Neural crest cell (in vitro differentiated cells): Measurements from ENCODE around the gene TGFB2. TPM values are rescaled to one million over a fixed set of nuclear protein-coding genes. Genes with fewer than 3 reads are reported as not detected.

Experiments
- DNase-seq: peaks from one replicate; pipeline ENCODE4 v3.0.0; 2021; ENCODE audit warnings: low read depth, mixed read lengths, low spot score
- H3K27ac Mint-ChIP-seq: one replicate; pipeline ENCODE4 v1.8.0; 2021; ENCODE audit warnings: mild to moderate bottlenecking, mixed read lengths; ENCODE audit not compliant: unreplicated experiment
- H3K27me3 Mint-ChIP-seq: 2 replicates; pipeline ENCODE4 v1.8.0; 2021; ENCODE audit warnings: low read depth, mild to moderate bottlenecking, mixed read lengths
- H3K36me3 Mint-ChIP-seq: 2 replicates; pipeline ENCODE4 v1.8.0; 2021; ENCODE audit warnings: low read depth, mild to moderate bottlenecking, mixed read lengths
- H3K4me1 Mint-ChIP-seq: 2 replicates; pipeline ENCODE4 v1.8.0; 2021; ENCODE audit warnings: mixed read lengths
- H3K4me3 Mint-ChIP-seq: one replicate; pipeline ENCODE4 v1.8.0; 2021; ENCODE audit warnings: mild to moderate bottlenecking, mixed read lengths
- H3K9me3 Mint-ChIP-seq: 2 replicates; pipeline ENCODE4 v1.8.0; 2021; ENCODE audit warnings: mixed read lengths
- total RNA-seq: library from RNA; stranded (reverse); gene quantifications from 2 replicates; pipeline ENCODE4 v1.2.1, GENCODE V29; 2021
- TF ChIP-seq, protein P1 (sequence below): fragments of 200-600 bp; sonication (generic); conservative IDR thresholded peaks from 2 replicates; pipeline ENCODE4 v1.5.0; 2021; ENCODE audit warnings: antibody characterized with exemption, mild to moderate bottlenecking

Gene TGFB2
- total RNA-seq, 1 donor from 2014 or later, result 11.4 TPM

DNA sequence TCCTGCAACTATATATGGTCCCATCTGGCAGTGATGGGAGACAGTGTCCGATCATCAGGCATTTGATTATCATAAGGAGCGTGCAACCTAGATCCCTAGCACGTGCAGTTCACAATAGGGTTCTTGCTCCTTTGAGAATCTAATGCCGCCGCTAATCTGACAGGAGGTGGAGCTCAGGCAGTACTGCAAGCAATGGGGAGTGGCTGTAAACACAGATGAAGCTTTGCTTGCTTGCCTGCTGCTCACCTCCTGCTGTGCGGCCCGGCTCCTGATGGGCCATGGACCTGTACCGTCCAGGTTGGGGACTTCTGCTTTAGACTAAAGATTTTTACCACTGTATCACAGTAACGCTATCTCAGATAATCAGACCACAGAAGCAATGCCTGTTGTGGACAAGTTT is 63.8 kb downstream of the TGFB2 start:
- TF ChIP-seq, protein P1, sequence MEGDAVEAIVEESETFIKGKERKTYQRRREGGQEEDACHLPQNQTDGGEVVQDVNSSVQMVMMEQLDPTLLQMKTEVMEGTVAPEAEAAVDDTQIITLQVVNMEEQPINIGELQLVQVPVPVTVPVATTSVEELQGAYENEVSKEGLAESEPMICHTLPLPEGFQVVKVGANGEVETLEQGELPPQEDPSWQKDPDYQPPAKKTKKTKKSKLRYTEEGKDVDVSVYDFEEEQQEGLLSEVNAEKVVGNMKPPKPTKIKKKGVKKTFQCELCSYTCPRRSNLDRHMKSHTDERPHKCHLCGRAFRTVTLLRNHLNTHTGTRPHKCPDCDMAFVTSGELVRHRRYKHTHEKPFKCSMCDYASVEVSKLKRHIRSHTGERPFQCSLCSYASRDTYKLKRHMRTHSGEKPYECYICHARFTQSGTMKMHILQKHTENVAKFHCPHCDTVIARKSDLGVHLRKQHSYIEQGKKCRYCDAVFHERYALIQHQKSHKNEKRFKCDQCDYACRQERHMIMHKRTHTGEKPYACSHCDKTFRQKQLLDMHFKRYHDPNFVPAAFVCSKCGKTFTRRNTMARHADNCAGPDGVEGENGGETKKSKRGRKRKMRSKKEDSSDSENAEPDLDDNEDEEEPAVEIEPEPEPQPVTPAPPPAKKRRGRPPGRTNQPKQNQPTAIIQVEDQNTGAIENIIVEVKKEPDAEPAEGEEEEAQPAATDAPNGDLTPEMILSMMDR, result no peak
- H3K27ac Mint-ChIP-seq, result no peak overlapping the region
- peaks cover 6% of the 10 kb centered on the region for H3K36me3 Mint-ChIP-seq
- no peaks in the 10 kb centered on the region for H3K9me3 Mint-ChIP-seq
- no peaks in the 10 kb centered on the region for H3K27me3 Mint-ChIP-seq
- DNase-seq, result no peak
- no peak overlapping the region for H3K4me3 Mint-ChIP-seq
- peaks cover 4% of the 10 kb centered on the region for H3K4me1 Mint-ChIP-seq

DNA sequence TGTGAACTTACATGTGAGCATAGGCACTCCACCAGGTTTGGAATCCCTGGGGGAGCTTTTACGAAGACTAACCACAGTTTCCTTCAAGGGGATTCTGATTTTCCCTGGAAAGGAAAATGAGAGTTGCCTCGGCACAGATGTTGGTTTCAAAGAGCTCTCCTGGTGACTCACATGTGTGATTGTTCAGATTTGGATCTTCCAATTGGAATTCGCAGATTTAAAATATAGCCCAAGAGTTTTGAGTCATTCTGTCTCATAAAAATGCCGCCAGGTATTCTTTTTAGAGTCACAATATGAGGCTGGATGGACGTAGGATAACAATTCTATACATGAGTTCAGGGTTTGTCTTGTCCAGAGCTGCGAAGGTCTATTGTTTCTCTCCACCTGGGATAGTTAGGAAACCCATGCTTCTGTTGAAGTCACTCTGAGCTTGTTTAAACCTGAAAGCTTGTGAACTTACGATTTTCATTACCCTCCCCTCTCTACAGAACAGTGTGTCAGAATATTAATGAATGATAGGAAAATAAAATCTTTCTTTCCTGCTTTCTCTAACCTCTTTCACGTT is 64.9 kb downstream of the TGFB2 start:
- no peaks in the 10 kb centered on the region for H3K27me3 Mint-ChIP-seq
- H3K4me1 Mint-ChIP-seq, result peaks cover 4% of the 10 kb centered on the region
- no peak overlapping the region for H3K4me3 Mint-ChIP-seq
- H3K36me3 Mint-ChIP-seq, result peaks cover 6% of the 10 kb centered on the region
- TF ChIP-seq, protein P1, result no peak
- no peaks in the 10 kb centered on the region for H3K9me3 Mint-ChIP-seq
- no peak for DNase-seq
- H3K27ac Mint-ChIP-seq, result no peak overlapping the region

DNA sequence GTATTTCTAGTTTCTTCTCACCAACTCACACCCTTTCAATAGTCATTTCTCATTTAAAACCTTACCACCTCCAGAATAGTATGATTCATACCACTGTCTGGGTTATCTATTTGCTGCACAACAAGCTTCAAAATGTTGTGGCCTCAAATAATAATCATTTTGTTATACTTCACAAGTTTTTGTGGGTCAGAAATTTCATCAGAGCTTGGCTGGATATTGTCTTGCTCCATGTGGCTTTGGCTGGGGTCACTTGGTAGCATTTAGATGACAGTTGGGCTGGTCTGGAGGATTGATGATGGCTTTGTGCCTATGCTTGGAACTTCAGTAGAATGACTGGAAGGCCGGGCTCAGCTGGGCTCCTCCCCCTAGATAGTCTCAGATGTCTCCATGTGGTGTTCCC is 66.0 kb downstream of the TGFB2 start:
- no peak for DNase-seq
- Mint-ChIP-seq H3K36me3 (peaks cover 2% of the 10 kb centered on the region), H3K4me3 (no peak overlapping the region), H3K9me3 (no peaks in the 10 kb centered on the region), H3K27ac (no peak overlapping the region), H3K27me3 (no peaks in the 10 kb centered on the region), H3K4me1 (peaks cover 4% of the 10 kb centered on the region)
- TF ChIP-seq, protein P1, result no peak

DNA sequence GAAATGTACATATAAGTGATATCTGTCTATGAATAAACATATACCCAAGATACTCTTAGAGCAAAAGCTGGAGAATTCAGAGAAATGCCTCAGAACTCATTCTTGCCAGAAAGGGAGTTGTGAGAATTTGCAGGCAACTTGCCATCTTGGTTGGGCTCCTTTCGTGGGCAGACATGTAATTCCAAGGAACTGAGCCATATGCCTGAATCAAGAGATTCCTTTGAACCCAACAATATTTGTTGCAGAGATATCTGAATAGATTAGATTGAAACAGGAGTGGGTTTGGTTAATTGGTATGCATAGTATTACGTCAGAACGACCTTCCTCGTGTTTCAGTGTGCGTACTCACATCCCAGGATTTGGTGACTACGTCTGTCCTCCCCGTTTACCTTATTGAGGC is 67.0 kb downstream of the TGFB2 start:
- TF ChIP-seq, protein P1, result no peak
- no peaks in the 10 kb centered on the region for H3K27me3 Mint-ChIP-seq
- H3K4me3 Mint-ChIP-seq, result no peak overlapping the region
- peaks cover 6% of the 10 kb centered on the region for H3K36me3 Mint-ChIP-seq
- H3K27ac Mint-ChIP-seq, result no peak overlapping the region
- H3K4me1 Mint-ChIP-seq, result peaks cover 4% of the 10 kb centered on the region
- peaks cover 3% of the 10 kb centered on the region for H3K9me3 Mint-ChIP-seq
- no peak for DNase-seq

DNA sequence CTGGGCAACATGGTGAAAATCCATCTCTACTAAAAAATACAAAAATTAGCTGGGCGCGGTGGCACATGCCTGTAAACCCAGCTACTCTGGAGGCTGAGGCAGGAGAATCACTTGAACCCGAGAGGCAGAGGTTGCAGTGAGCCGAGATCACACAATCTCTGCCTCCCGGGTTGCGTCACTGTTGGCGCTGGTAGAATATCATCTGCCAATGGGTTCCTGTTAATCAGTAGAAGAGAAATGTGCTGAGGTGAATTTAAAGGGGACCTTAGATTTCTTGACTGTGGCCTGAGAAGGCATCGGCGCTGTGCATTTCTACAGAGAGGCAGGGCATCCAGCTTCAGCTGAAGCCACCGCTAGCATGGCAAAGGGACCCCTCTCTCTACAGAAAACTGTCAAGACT is 68.0 kb downstream of the TGFB2 start:
- TF ChIP-seq, protein P1, result no peak
- peaks cover 3% of the 10 kb centered on the region for H3K9me3 Mint-ChIP-seq
- H3K4me1 Mint-ChIP-seq, result peaks cover 4% of the 10 kb centered on the region
- no peak for DNase-seq
- no peak overlapping the region for H3K4me3 Mint-ChIP-seq
- no peaks in the 10 kb centered on the region for H3K27me3 Mint-ChIP-seq
- peaks cover 8% of the 10 kb centered on the region for H3K36me3 Mint-ChIP-seq
- no peak overlapping the region for H3K27ac Mint-ChIP-seq
